Mammary epithelial cell (primary cell): ENCODE results near the gene DUXB.

Experiments used
- EZH2 ChIP-seq: IDR thresholded peaks from 2 replicates; pipeline ENCODE4 v1.6.1; 2012; ENCODE audit warnings: low read length, inconsistent platforms, borderline replicate concordance
- TF ChIP-seq, protein P1 (sequence below), 2 donors: IDR thresholded peaks in 1 of 2; conservative IDR thresholded peaks in 1 of 2; 2 replicates each; pipeline ENCODE4 v1.5.1; 2011 to 2012; ENCODE audit warnings: inconsistent platforms in 2 of 2, low read length in 2 of 2, mild to moderate bottlenecking in 2 of 2, control low read depth in 1 of 2, low read depth in 1 of 2; ENCODE audit not compliant: insufficient read depth in 1 of 2; ENCODE audit errors: extremely low read depth in 1 of 2

DNA sequence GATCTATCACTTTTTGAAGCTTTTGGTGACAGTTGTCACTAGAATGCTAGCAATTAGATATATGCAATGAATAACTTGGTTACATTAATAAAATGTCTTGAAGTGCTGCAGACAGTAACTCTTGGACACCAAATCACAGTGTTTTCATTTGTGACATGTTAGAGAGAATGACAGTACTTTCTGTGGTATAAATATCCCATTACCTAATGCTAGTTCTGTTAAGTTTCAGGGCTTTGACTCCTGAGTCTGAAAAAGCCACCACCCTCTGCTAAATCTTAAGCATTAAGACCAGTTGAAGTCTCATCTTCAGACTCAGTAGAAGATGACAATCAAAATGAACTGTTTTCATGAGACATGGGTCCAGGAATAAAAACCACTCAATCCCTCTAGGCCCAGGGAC is 13.9 kb downstream of the DUXB start:
- TF ChIP-seq, protein P1, sequence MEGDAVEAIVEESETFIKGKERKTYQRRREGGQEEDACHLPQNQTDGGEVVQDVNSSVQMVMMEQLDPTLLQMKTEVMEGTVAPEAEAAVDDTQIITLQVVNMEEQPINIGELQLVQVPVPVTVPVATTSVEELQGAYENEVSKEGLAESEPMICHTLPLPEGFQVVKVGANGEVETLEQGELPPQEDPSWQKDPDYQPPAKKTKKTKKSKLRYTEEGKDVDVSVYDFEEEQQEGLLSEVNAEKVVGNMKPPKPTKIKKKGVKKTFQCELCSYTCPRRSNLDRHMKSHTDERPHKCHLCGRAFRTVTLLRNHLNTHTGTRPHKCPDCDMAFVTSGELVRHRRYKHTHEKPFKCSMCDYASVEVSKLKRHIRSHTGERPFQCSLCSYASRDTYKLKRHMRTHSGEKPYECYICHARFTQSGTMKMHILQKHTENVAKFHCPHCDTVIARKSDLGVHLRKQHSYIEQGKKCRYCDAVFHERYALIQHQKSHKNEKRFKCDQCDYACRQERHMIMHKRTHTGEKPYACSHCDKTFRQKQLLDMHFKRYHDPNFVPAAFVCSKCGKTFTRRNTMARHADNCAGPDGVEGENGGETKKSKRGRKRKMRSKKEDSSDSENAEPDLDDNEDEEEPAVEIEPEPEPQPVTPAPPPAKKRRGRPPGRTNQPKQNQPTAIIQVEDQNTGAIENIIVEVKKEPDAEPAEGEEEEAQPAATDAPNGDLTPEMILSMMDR (conservative IDR thresholded peaks at IDR 0.05 in 1 of 2, IDR thresholded peaks at IDR 0.05 in 1 of 2; ENCODE audit: extremely low read depth in 1 of 2, insufficient read depth in 1 of 2, low read depth in 1 of 2, low read length in 2 of 2) = no peak
- TF ChIP-seq EZH2 = no peak
